ENCODE results near the gene LDLRAD3.

LDLRAD3 gene

DNA sequence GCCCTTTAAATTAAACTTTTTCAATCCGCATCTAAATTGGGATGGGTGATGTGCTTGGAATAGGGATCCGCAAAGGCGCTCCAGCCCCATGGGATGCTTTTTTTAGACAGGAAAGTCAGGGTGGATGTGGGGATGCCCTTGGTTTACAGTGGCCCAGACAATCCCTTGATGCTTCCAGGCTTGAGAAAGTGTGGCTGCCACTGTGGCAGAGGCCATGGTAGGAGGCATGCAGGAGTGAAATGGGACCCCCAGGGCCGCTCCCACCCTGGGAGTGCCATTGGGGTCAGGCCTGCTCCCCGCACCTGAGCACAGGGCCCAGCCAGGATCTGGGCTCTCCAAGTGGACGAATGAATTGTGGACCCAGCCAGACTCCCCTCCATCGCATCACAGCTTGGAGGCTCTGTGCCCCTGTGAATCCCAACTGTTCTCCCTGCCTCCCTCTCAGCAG lies 269.6 kb downstream of the LDLRAD3 start:
- no peak for DNase-seq (ENCODE audit: low read depth)

DNA sequence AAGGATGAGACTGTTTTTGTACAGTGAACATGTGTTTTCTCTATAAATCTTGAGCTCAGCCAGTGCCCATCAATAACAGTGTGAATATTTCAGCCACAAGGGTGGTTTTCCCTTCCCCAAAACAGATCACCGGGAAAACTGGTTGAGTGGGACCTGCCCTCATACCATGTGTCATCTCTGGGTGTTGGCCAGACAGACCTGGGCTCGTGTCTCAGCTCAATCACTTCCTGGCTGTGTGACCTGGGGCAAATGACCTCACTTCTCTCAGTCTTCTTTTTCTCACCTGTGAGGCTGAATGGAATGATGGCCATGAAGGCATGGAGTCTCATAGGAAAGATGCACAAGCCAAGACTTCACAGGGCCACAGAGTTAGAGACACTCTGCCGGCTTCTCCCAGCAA lies 270.6 kb downstream of the LDLRAD3 start:
- DNase-seq (ENCODE audit: low read depth): no peak

DNA sequence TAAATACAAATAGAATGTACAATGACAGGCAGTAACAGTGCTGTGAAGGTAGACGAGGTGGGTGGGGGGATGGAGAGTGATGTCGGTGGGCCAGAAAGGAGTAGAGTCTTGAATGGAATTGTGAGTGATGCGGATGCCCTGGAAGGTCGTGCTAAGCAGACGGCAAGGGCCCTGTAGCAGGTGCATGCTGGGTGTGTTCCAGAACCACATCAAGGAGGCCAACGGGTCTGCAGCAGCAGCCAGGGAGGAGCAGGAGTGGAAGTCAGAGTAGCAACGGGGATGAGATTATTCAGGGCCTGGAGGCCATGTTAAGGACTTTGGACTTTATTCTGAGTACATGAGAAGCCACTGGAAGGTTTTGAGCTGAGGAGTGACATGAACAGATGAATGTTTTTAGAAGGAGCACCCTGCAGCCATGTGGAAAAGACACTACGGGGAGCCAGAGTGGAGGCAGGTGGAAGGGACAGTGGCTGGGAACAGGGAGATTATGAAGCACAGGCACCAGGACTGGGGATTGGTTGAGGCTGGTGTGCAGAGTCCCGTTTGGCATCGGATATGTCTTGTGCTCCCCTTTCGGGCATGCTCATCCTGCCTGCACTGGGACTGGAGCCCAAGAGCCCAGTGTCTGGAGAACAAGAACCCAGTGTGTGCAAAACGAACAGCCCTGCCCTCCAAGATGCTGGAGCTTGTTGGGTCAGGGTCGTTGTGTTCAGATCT lies 271.3 kb downstream of the LDLRAD3 start:
- no peak for DNase-seq (ENCODE audit: low read depth)

DNA sequence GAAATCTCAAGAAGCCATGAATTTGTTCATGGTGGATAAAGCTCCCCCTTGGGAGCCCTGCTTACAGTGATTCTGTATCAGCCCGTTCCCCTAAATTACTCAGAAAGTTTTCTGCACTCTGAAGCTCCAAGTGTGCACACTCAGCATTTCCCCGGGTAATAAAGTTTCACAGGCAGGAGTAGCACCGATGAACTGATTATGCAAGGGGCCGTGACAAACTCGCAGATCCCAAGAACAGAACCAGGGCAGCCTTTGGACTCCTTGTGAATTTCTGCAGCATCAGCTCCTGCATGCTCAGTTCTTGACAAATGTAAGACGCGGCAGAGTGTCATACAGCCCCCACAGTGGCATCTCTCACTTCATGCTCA lies 271.8 kb downstream of the LDLRAD3 start:
- no peak for DNase-seq (ENCODE audit: low read depth)

DNA sequence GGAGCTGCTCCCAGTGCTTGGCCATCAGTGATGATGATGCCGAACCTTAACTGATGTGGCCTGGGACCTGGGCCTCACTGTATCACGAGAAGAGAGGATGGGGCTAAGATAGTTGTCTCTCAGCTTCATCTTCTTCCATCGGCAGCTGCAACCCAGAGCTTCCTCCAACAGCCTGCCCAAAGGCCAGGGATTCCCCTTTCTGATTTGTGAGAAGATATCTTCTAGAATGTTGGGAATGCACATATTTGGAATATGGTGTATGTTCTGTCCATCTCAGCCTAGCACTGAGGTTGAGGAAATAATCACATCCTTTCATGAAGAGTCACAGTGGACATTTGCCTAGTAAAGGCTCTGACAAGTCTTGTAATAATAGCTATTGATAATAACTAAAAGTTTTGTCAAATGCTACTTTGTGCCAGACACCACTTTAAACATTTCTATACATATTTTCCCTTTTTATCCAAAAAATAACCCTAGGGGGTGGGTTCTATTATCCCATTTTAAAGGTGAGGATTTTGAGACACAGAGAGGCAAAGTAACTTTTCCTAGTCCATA lies 272.3 kb downstream of the LDLRAD3 start:
- no peak for DNase-seq (ENCODE audit: low read depth)

DNA sequence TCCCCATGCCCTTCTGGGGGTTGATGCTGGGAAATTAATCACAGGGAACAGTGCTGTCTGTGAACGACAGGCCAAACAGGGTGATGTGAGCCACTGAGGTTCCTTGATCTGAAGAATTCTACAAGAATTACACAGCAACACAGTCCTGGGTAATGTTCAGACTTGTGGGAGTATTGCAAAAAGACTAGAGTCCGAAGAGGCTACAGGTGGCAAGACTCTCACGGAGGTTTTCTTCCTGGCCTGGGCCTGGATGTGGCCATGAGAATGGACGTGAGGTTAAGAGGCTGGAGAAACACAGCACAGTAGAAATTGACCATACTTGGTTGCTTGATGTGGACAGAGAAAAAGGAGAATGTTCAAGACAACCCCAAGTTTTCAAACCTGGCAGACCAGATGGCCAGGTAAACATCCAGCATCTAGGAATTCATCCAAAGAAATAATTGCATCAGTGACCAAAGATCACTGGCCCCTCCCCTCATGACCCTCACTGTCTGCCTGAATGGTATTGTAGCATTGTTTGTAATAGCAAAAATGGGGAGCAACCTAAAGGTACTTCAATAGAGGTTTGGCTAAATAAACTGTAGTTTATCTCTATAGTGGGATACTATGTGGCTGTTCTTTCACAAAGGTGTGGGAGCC lies 274.5 kb downstream of the LDLRAD3 start:
- DNase-seq (ENCODE audit: low read depth): no peak

DNA sequence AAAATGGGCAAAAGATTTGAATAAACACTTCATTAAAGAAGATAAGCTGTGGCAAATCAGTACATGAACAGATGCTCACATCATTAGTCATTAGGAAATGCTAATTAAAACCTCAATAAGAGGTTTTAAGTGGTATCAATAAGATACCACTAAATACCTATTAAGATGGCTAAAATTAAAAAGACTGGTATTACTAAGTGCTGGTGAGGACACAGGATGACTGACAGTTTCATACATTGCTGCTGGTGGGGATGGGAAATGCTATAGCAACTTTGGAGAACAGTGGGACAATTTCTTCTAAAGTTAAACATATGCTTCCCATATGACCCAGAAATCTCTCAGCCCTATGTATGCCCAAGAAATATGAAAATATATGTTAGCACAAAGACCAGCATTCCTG lies 276.1 kb downstream of the LDLRAD3 start:
- no peak for DNase-seq (ENCODE audit: low read depth)

DNA sequence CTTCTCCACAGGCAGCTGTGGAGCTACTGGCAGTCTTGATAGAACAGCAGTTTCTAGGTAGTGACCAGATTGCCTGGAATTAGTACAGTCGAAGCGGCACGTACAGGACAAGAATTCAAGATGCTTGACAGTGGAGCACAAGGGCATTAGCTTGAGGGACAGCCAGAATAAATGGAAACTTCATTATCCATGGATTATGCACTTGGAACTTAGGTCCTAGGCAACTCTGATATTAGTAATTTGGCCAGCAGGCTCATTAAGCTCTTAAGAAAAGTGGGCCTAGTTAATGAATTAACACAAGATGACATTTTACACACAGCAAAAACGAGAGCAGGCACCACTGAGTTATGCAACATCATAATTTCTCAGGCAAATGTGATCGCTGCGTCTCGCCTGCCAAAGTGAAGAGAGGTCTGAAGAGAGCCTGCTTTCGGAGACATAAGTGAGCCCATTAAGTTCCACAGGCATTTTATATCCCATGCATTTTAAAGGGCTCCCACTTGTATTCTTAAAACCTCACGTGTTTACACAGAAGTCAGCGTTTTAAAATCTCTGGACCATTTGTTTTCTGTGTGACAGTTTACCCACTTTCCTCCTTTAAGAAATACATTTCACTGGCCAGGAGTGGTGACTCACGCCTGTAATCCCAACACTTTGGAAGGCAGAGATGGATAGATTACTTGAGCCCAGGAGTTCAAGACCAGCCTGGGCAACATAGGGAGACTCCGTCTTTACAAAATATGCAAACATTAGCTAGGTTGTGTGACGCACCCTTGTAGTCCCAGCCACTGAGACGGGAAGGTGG lies 279.2 kb downstream of the LDLRAD3 start:
- no peak for DNase-seq (ENCODE audit: low read depth)

DNA sequence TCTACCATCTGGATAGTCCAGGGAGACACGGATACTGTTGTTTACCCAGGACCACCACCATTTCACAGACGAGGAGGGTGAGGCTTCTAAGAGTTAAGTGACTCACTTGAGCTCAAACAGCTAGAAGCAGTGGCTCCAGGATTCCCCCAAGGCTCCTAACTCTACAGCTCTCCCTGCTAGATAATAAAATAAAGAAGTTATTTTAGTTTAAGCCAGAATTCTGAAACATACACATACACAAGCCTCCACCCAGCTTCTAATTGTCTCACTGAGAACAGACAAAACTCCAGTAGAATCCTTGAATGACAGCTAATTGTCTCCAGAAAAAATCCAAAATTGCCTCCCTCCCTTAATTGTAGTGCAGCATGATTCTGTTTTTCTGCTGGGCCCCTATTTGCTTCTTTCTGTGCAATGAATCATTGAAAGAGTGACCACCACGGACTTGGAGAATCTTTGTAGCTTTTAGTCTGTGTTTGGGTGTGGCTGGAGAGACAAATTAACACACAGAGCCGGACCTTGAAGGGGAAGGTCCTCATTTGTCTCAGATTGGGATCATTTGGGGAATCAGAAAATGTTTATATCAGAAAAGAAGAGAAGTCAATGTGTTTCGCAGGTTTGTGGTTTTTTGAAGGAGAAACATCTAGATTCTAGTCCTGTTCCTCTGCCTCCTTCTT lies 280.5 kb downstream of the LDLRAD3 start:
- no peak for DNase-seq (ENCODE audit: low read depth)

DNA sequence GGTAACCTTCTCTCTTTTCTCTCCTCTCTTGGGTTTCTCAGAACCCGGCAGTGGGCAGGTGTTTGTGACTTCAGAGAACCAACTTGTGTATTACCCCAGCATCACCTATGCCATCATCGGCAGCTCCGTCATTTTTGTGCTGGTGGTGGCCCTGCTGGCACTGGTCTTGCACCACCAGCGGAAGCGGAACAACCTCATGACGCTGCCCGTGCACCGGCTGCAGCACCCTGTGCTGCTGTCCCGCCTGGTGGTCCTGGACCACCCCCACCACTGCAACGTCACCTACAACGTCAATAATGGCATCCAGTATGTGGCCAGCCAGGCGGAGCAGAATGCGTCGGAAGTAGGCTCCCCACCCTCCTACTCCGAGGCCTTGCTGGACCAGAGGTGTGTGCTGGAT lies 283.2 kb downstream of the LDLRAD3 start:
- no peak for DNase-seq (ENCODE audit: low read depth)

DNA sequence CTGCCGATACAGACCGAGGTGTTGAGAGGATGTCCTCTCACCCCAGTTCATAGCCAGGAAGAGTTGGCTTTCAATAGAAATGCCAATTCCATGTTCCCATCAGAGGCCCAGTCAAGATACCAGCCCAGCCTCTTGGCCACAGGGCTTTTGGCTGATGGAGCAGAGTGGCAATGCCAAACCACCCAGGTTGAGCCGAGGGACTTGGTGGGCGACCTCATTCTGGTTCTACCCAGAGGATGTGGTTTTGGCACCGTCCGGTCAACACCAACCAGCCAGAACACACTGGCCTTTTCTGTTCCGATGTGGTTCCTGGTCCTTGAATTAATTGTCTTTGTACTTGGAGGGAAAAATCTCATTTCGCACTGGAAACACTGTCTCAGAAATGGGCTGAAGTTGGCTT lies 284.8 kb downstream of the LDLRAD3 start:
- DNase-seq (ENCODE audit: low read depth): no peak

DNA sequence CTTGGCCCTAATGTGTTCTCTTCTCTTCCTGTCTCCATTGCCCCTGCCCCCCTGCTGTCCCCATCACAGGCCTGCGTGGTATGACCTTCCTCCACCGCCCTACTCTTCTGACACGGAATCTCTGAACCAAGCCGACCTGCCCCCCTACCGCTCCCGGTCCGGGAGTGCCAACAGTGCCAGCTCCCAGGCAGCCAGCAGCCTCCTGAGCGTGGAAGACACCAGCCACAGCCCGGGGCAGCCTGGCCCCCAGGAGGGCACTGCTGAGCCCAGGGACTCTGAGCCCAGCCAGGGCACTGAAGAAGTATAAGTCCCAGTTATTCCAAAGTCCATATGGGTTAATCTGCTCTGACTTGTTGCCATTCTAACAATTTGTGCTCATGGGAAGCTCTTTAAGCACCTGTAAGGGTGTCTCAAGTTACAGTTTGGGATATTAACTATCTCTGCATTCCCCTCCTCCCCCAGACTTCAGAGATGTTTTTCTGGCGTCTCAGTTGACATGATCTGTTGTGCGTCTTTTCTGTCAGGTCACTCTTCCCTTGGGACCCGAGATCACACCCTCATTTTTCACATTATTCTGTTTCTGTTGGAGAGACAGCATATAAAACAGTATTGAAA lies 285.3 kb downstream of the LDLRAD3 start:
- DNase-seq (ENCODE audit: low read depth): no peak

DNA sequence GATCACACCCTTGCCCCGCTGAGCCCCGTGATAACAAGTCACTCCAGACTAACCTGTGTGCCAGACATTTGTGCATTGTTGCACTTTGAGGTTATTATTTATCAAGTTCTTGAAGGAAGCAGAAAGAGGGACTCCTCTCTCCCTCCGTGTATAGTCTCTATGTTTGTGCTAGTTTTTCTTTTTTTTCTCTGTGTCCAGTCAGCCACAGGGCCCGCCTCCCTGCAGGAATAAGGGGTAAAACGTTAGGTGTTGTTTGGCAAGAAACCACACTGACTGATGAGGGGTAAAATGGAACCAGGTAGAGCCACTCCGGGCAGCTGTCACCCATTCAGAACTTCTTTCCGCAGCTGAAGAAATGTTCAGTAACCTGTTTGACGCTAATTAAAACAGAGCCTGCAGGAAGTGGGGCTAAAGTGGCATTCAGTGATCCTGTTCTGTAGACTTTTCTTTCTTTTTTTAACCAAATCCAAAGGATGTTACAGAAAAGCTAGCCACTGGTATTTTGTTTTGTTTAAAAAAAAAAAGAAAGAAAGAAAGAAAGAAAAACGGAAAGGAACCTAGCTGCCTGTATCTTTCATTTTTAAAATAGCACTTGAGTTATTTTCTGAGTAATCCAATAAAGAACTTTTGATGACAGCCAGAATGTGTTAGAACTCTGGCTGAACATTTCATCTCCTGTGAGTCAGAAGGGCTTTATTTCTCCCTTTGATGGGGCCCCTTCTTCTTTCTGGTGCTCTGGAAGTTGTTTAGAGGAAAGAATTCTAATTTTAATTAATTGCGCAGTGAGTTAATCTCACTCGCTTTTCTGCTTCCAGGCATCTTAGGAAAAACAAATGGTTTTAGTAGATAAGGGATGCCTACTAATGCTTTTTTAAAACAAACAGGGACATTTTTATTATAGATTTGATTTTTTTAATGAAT lies 287.2 kb downstream of the LDLRAD3 start:
- DNase-seq (ENCODE audit: low read depth): no peak

DNA sequence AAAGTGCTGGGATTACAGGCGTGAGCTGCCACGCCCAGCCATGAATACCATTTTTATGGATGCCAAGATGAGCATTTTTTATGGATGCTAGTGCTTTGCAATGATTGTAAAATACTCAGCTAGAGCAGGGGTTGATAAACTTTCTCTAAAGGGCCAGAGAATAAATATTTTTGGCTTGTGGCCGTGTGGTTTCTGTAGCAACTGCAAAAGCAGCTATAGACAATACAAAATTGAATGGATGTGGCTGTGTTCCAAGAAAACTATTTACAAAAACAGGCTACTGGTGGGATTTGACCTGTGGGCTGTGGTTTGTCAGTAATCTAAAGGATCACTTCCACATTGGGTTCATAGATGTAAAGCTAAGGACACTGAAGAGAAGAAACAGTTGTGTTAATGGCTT lies 289.3 kb downstream of the LDLRAD3 start:
- DNase-seq (ENCODE audit: low read depth): no peak

DNA sequence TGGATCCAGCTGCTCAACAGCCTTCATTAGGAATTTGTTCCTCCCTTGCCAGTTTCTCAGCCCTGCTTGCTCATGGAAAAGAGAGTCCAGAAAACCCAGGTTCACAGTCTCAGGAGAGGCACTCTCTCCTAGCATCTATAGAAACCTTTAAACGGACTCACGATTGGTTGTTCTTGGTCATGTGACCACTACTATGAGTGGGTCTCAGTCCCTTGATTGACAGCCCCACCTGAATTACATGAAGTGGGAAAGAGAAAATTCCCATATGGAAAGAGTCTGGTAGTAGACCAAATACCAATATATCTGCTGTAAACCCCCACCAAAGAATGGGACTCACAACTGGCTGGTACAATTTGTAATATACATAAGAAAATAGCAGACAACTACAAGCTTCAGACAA lies 291.0 kb downstream of the LDLRAD3 start:
- DNase-seq (ENCODE audit: low read depth): no peak

DNA sequence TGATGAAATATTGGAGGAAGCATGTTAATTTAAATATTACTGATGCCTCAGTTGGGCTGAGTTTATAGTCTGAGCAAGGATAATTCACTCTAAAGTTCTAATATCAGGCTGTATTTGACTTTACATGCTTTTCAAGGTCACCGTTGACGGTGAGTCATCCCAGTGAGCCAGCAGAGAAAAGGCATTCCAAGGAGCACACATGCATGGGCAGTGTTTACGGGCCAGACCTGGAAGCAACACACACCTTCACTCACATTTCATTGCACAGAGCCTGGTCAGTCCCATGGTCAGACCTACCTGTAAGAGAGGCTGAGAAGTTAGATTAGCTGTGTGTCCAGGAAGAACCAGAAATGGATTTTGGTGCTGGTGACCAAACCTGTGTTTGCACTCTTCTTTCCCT lies 291.9 kb downstream of the LDLRAD3 start:
- DNase-seq (ENCODE audit: low read depth): no peak

DNA sequence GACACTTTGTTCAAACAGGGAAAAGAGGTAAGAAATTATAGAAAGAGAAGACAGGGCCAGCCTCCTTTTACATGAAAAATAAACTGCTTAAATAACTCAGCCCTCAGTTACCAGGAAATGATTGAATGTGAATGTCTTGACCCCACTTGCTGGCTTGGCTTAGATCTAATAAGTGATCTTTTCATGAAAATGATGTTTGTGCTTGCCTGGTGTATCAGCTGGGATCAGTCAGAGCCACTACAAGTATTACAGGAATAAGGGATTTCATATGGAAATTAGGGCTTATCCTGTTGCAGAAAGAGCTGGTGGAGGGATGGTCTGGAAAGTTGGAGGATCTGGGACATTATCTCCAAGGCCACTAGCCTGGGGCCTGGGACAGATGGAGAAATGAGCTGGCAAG lies 293.5 kb downstream of the LDLRAD3 start:
- DNase-seq (ENCODE audit: low read depth): no peak

DNA sequence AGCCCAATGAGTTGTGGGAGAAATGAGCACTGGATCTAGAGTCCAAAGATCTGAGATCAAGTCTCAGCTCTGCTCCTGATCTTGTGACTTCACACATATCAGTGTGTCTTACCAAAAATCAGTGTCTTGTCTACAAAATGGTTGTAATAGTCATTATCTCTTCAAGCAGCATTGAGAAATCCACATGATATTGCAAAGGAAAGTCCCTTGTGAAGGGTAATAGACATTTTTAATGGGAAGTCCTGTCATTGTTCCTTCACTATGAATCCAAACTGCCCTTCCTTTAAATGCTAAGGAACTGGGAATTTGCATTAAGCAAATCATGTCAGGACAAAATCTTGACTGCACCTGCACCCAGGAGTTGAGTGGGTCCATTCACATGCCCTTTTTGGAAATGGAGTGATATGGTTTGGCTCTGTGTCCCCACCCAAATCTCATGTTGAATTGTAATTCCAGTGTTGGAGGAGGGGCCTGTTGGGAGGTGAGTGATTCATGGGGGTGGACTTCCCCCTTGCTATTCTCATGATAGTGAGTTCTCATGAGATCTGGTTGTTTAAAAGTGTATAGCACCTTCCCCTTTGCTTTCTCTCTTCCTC lies 294.3 kb downstream of the LDLRAD3 start:
- DNase-seq (ENCODE audit: low read depth): no peak

DNA sequence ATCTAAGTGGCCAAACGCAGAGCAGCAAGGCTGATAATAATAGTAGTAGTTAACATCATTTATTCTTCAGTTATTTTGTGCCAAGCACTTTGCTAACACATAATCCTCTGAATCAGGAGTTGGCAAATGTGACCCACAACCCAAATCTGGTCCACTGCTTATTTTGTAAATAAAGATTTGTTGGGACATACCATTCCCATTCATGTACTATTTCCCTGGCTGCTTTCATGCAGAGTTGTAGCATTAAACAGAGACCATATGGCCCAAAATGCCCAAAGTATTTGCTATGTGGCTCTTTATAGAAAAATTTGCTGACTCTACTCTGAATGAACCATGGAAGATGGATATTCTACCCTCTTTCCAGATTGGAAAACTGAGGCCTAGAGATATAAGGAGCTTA lies 295.0 kb downstream of the LDLRAD3 start:
- no peak for DNase-seq (ENCODE audit: low read depth)

DNA sequence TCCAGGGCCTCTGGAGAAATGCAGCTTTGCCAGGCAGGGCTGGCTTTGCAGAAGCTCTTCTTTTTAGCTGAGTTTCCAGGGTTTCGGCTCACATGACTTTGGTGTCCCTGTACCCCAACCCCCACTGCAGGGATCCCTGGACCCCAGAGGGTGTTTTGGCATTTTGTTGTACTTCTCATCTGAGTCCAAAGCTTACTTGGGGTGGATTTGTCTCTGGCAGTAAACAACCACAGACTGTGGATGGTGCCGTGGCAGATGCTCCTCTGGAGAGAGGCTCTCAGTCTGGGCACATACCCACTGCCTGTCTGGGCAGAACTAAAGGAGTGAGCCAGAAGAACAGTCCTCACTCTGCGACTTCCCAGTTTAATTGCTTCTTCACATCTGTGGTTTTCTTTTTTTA lies 295.8 kb downstream of the LDLRAD3 start:
- no peak for DNase-seq (ENCODE audit: low read depth)
